ENCODE data around the gene ASMT. TPM values are rescaled to one million over a fixed set of nuclear protein-coding genes. Genes with fewer than 3 reads are reported as not detected.

ASMT gene
- total RNA-seq, result 1.3 TPM

- DNase-seq (ENCODE audit: low spot score), result no peak
These were observed at the start of gene ASMT for GRCh38 chrX:1614927-1615326. TSS of gene ASMT (plus strand) at chrX:1615059. CDS start at chrX:1615200, 141 bp downstream.

- peak; percentile 20 for DNase-seq (ENCODE audit: low spot score)
These were observed 40.7 kb upstream of the ASMT start for GRCh38 chrX:1574181-1574580.

- DNase-seq (ENCODE audit: low spot score), result peak; percentile 35
These were observed 38.5 kb upstream of the ASMT start for GRCh38 chrX:1576201-1576992.

- DNase-seq (ENCODE audit: low spot score), result peak; percentile 2
These were observed 37.0 kb upstream of the ASMT start for GRCh38 chrX:1577845-1578244.

- DNase-seq (ENCODE audit: low spot score), result peak; percentile 19
These were observed 36.2 kb upstream of the ASMT start for GRCh38 chrX:1578511-1579173.

GRCh38 chrX:1581132-1581531 lies 33.7 kb upstream of the ASMT start:
- DNase-seq (ENCODE audit: low spot score), result no peak

- DNase-seq (ENCODE audit: low spot score), result peak; percentile 23
These were observed 32.0 kb upstream of the ASMT start for GRCh38 chrX:1582686-1583437.

- DNase-seq (ENCODE audit: low spot score), result no peak
These were observed 30.4 kb upstream of the ASMT start for GRCh38 chrX:1584237-1585011.

- no peak for DNase-seq (ENCODE audit: low spot score)
These were observed 27.7 kb upstream of the ASMT start for GRCh38 chrX:1587161-1587560.

GRCh38 chrX:1589356-1590130 lies 25.3 kb upstream of the ASMT start:
- peak; percentile 23 for DNase-seq (ENCODE audit: low spot score)

GRCh38 chrX:1591102-1591862 lies 23.6 kb upstream of the ASMT start, which contains the start of gene AKAP17A:
TSS of gene AKAP17A (plus strand) at chrX:1591604. CDS start at chrX:1593463, 1,859 bp downstream.
- peak; percentile 97 for DNase-seq (ENCODE audit: low spot score)

GRCh38 chrX:1591863-1592469 lies 22.9 kb upstream of the ASMT start:
- DNase-seq (ENCODE audit: low spot score), result peak; percentile 43

GRCh38 chrX:1592470-1593142 lies 22.3 kb upstream of the ASMT start:
- no peak for DNase-seq (ENCODE audit: low spot score)

GRCh38 chrX:1593286-1594271 lies 21.3 kb upstream of the ASMT start:
- no peak for DNase-seq (ENCODE audit: low spot score)

GRCh38 chrX:1595711-1596060 lies 19.2 kb upstream of the ASMT start:
- DNase-seq (ENCODE audit: low spot score), result no peak

- DNase-seq (ENCODE audit: low spot score), result no peak
These were observed 18.0 kb upstream of the ASMT start for GRCh38 chrX:1596676-1597344.

- DNase-seq (ENCODE audit: low spot score), result no peak
These were observed 17.4 kb upstream of the ASMT start for GRCh38 chrX:1597345-1598020.

Data from ureter (tissue), 1 donor.